Activated effector memory CD4-positive, alpha-beta T cell treated with Interleukin-2 at 50 U/mL for 16 hours (primary cell): ENCODE results near the gene DDIT3.
A peak's percentile ranks its signal among the peaks of the same experiment; 100 is the strongest.

Experiments
- DNase-seq: peaks from one replicate; pipeline ENCODE4 v3.0.0-alpha.2; 2020

Gene DDIT3

DNA sequence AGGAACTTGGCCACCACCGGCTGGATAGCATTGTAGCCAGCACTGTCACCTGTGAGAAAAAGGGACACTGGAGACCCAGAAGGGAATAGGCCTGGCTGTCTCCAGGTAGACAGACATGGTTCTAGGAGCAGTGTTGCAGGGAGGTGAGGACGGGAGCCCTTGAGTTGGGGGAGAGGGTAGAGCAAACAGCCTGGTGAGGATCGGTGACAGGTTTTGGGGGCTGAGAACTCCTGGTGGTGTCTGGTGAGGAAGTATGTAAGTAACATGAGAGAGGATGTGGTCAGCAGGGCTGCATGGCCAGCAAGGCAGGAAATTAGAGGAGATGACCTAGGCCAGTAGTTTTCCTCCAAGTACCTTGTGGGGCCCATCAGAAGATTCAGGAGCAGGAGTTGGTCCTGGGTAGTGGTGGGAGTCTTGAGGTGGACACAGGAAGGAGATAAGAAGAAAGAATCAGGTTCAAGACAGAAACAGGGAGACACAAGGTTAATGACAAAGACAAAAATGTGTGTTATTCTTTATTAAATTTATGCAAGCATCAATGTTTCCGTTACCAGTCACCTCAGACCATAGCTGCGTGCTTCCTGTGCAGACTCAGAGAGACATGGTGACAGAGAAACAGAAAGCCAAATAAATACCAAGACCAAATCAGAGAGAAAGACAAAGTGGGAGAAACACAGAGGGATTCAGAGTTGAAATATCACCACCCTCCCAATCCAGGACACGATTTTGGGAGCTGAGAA is 40.8 kb downstream of the DDIT3 start, which contains the start of gene ARHGAP9:
Gene ARHGAP9, minus strand, starts transcription at position 491 of the 740 bp plus-strand sequence. Its CDS starts 460 bp downstream, at position 31.
- no peak for DNase-seq

DNA sequence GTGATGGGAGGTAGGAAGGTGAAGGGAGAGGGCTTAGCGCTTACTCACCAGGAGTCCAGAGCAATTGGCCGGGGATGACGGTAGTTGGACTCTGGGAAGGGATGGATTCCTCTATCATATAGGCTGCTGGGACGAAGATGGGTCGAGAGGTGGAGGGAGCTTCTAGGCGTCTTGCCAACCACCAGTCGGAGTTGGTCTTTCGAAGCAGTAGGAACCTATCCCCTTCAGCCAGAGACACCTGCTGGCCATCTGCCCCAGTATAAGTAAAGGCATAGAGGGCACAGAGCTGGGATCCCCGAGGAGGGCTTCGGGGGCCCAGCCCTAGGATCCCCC is 41.3 kb downstream of the DDIT3 start:
- no peak for DNase-seq

DNA sequence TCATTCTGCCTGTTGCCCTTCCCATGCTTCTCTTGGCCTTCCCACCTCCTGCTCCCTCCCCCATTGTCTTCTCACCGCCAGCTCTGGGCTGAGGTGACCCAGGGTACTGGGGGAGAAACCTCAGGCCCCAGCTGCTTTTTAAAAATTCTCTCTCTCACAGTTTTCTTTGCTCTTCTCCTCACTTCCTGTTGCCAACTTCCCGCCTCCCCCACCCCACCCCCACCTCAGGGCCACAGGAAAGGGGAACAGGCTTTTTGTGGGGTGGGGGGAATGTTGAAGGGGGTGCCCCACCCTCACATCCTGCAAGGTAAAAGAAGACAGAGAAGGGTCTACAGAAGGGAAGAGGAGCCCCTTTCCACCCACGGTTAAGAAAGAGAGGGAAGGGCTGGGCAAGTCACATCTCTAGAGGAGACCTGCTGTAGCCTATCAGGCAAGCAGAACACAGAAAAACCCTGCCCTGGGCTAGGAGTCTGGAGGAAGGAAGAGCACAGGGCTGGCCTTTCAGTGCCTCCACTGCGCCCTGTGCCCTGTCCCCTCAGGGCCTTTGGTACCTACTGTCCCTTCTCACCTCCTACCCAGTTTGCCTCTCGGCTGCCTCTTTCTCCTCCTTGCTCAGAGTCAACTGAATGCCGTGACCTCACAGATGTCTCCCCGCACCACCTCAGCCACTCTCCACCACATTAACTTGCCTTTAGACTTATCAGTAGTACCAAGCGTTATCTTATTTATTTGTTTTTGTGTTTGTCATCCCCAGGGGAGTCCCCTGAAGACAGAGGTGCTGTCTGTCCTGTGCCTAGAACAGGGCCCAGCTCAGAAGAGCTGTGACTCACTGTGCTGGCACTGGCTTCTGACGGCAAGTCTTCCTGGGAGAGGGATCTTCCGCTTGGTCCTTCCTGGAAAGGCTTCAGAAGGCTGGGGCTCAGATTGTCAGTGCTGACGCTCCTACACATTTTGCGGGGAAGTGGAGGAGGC is 42.3 kb downstream of the DDIT3 start:
- no peak for DNase-seq

DNA sequence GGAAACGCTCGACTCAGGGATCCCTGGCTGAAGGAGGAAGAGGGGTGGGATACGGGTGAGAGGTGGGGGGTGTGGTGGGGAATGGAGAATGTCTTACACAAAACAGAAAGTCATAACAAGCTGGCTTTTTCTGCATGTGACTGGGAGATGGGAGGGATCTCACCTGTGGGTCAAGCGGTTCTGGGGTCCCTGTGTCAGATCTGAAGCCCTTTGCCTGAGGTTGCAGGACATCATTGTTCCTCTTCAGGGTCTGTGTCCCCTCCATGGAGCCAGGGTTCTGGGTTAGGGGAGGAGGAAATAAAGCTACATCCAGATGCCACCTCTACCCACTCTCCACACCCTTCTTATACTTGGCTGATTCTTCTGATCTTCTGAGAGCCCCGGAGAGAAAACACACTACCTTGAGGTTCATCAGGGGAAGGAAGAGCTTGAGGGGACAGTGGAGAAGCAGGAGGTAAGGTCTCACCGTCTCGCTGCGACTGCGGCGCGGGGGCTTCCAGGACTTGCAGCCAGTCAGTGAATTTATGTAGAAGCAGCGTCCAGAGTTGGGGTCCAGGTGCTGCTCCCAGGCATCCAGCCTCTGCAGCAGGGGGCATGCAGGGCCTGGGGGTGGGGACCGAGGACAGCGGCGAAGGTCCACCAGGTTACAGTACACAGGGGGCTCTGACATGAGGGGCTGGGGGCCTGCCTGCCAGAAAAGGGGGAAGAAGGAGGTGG is 43.2 kb downstream of the DDIT3 start:
- no peak for DNase-seq

DNA sequence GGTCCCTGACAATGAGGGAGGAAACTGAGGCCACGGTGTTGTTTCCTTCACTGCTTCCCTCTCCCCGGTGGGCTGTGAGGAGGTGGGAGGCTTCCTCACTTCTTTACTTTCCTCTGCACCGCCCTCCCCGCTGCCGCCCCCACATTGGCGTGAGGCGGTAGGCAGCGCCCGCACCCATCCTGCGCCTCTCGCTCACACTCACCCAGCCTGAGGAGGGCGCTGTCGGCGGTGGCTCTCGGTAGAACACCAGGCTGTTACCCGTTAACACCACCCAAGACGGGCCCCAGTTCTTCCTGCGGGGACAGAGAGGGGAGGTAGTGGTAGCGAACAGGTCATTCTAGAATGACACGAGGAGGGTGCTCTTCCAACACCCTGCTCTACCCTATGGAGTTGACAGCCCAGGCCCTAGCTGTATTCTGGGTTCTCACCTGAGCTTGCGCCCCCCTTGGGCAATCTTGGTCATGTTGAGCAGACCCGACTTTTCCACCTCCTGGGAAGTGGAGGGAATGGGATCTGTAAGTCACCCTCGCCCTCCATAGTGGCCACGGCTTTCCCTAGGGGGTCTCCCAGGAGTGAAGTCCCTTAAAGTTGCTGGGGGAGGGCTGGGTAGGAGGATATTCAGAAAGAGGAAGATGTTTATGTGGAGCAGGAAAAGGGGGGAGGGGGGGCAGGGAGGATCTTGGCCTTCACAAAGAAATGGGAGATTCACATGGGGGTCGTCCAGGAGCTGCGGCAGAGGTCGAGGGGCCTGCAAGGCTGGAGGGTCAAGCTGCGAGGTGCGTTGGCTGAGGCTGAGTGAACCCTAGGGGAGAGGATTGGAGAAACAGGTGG is 43.9 kb downstream of the DDIT3 start:
- peak; percentile 53 for DNase-seq

DNA sequence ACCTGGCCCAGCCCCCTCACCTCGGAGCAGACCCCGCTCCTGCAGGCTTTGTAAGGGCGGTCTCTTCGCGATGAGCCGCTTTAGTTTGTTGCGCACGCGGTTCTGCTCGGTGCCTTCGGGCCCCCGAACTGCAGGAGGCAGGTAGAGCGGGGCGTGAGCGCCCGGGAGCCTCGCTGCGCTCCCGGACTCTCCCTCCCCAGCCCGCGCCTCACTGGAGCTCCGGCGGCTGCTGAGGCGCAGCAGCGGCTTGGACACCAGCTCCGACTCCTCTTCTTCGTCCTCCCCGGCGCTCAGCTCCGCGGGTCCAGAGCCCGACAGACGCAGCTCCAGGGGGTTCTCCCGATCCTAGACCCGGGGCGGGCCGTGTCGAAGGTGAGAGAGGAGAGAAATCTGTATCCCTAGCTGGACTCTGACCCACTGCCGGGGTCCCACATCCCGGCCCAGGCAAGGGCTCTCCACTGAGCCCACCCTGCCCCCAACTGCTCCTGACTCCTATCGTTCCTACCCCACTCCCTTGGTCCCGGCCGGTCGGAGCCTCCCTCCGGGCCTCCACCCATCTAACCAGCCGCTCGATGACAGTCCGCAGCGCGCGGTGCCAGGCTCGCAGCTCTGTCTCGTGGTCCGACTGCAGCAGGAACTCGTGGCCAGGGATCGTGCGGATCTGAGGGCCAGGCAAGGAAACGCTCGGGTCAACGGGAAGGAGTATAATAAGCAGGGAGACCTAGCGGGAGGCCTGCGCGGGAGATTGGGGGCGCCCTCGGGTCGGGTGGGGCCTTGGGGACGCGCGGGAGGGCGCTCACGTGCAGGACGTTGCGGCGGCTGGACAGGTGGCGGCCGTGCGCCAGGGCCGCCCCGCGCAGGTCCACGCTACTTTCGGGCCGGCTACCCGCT is 44.8 kb downstream of the DDIT3 start:
- DNase-seq, result no peak

DNA sequence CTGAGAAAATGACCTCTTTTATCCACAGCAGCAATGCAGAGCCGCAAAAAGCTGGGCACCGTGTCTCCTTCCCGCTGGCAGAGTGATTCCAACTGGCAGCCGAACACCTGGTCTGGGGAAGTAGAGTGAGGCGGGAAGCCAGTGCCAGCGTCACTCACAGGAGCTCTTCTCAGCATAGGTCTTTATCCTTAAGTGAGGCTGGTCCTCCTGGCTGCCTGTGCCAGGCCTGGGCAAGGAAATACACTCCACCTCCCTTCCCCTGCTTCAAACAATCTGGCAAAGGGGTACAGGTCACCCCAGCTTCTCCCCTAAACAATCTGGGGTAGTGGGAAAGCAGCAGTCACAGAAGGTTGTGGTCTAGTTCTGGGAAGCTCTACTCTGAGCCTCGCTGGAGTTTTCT is 45.5 kb downstream of the DDIT3 start:
- DNase-seq, result no peak

DNA sequence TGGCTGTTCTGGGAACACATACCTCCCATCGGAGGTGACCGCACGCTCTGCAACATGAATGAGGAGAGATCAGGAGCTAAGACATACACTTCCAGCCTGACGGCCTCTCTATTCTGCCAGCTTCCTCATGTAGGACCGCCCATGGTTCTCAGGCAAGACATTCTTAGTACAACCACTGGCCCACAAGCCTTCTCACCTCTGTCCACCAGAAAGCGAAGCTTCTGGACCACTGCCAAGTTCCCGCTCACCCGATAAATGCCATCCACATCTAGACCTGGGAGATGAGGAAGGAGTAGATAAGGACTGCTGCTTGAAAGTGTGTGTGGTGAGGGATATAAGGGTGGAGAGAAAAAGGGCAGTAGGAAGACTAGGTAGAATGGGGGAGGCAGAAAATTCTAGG is 45.9 kb downstream of the DDIT3 start:
- DNase-seq, result no peak

DNA sequence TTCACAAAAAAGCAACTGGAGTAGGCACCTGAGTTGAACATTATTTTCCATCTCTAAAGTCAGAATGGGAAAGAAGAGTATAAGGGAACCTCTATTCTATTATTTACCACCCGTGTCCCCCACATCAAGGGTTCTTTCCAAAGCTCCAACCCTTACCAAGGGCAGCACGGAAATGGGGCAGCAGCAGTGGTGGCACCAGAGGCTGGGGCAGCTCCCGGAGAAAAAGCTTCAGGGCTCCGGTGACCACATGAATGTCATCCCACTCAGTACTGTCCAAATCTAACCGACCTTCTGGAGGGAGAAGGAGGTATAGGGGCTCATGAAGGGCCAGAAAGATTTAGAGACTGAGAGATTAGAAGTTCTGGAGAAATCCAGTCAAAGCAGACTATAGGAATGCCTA is 46.4 kb downstream of the DDIT3 start:
- no peak for DNase-seq

DNA sequence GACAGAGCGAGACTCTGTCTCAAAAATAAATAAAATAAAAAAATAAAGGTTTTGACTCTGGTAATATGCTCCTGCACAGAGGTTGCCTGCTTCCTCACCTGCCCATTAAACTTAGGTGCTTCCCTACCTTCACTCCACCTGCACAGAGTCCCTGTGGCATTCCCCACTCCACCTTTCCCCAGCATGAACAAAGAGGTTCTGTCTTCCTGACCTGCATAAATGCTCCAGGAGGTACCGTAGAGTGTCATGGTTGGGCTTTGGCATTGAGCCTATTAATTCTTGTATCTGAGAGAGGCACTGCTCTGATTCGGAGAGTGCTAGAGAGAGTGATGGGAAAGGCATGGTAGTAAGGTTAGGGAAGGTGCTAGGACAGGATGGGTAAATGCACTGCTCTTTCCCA is 46.9 kb downstream of the DDIT3 start:
- no peak for DNase-seq

DNA sequence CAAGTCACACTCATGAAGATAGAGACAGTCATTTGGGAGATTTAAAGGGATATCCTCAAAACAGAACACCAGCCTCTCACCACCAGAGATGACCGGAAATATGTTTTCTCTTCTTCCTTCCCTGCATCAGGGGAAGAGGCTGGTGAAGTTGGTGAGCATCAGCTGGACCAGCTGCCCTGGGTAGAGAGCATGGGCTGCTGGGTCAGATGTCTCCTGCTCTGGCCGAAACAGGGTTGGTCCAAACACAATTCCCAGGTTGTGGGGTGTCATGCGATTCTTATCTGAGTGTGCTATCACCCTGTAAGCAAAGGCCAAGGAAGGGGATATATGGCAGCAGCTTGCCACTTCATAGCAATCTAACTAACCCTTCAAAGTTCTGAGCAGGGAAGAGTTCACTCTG is 47.9 kb downstream of the DDIT3 start:
- DNase-seq, result no peak

DNA sequence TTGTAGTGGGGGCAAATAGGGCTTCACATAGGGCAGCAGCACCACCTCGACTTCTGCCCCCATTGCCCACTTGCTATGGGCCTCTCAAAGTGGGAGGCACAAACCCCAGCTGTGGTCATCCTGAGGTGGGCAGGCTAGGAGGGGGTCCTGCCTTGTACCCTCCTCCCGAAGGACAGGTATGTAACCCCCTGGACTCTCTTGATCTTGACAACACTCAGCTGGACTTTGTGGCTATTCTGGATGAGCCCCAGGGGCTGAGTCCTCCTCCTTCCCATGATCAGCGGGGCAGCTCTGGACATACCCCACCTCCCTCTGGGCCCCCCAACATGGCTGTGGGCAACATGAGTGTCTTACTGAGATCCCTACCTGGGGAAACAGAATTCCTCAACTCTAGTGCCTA is 48.7 kb downstream of the DDIT3 start:
- no peak for DNase-seq

DNA sequence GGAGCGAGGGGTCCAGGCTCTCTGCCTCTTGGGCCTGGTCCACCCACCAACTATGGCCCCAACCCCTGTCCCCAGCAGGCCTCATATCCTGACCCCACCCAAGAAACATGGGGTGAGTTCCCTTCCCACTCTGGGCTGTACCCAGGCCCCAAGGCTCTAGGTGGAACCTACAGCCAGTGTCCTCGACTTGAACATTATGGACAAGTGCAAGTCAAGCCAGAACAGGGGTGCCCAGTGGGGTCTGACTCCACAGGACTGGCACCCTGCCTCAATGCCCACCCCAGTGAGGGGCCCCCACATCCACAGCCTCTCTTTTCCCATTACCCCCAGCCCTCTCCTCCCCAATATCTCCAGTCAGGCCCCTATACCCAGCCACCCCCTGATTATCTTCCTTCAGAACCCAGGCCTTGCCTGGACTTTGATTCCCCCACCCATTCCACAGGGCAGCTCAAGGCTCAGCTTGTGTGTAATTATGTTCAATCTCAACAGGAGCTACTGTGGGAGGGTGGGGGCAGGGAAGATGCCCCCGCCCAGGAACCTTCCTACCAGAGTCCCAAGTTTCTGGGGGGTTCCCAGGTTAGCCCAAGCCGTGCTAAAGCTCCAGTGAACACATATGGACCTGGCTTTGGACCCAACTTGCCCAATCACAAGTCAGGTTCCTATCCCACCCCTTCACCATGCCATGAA is 49.2 kb downstream of the DDIT3 start:
- no peak for DNase-seq

DNA sequence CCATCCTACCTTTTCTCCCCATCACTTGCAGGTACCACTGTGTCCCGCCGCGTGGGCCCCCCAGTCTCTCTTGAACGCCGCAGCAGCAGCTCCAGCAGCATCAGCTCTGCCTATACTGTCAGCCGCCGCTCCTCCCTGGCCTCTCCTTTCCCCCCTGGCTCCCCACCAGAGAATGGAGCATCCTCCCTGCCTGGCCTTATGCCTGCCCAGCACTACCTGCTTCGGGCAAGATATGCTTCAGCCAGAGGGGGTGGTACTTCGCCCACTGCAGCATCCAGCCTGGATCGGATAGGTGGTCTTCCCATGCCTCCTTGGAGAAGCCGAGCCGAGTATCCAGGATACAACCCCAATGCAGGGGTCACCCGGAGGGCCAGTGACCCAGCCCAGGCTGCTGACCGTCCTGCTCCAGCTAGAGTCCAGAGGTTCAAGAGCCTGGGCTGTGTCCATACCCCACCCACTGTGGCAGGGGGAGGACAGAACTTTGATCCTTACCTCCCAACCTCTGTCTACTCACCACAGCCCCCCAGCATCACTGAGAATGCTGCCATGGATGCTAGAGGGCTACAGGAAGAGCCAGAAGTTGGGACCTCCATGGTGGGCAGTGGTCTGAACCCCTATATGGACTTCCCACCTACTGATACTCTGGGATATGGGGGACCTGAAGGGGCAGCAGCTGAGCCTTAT is 49.9 kb downstream of the DDIT3 start:
- no peak for DNase-seq

DNA sequence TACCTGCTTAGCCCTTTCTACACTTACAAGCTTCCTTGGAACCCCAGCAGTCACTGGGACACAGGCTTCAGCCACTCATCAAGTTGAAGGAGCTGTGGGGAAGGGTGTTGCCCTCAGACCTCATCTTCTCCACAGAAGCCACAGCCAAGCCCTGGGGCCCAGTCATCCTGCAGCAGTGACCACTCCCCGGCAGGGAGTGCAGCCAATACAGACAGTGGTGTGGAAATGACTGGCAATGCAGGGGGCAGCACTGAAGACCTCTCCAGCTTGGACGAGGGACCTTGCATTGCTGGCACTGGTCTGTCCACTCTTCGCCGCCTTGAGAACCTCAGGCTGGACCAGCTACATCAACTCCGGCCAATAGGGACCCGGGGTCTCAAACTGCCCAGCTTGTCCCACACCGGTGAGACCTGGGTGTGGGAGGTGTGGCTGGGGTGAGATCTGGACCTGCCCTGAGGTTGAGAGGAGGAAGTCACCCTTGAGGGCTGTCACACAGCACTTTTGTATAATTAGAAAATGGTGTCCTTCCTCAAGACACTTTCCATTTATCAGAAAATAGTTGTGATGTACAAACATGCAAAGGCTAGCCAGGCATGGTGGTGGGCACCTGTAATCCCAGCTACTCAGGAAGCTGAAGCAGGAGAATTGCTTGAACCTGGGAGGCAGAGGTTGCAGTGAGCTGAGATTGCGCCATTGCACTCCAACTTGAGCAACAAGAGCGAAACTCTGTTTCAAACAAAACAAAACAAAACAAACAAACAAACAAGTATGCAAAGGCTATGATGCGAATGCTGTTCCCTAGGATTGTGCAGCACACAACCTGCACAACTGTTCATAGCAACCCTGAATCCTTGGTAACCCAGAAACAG is 50.8 kb downstream of the DDIT3 start:
- no peak for DNase-seq

DNA sequence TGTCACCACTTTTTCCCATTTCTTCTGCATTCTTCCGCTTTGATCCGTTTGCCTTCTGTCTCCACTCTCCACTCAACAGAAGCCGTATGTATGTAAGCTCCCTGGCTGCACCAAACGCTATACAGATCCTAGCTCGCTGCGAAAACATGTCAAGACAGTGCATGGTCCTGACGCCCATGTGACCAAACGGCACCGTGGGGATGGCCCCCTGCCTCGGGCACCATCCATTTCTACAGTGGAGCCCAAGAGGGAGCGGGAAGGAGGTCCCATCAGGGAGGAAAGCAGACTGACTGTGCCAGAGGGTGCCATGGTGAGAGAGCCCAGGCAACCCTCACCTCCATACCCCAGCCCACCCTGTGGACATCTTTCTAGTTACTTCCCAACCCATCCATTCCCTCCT is 52.4 kb downstream of the DDIT3 start:
- no peak for DNase-seq

DNA sequence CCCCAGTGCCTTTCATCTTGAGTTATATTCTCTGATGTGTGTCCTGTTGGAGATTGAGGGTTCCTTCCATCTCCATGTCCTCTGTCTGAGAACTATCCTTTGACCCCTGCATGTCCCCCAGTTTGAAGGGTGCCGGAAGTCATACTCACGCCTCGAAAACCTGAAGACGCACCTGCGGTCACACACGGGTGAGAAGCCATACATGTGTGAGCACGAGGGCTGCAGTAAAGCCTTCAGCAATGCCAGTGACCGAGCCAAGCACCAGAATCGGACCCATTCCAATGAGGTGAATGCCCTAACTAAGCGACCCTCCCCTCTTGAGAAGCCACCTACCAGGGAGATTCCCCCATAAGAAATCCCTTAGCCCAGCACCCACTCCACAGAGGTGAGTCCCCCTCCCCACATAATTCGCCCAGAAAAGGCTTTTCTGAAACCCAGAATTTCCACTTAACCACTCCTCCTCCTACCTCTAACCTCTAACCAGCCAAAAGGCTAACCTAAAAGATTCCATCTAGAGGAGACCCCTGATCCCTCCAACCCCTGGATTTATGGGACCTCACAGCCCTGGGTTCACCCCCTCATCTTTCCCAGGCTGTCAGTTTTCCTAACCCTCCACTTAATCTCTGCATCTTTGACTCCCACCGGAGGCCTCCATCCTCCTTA is 53.0 kb downstream of the DDIT3 start:
- no peak for DNase-seq
